G401.6 (cell line): ENCODE data around the gene PEX11B.

Source experiments
- FAIRE-seq: peaks from 2 replicates; lab custom pipeline; 2012; peaks lifted over from hg19 to GRCh38; lab: Jason Lieb, UNC

Gene PEX11B

DNA sequence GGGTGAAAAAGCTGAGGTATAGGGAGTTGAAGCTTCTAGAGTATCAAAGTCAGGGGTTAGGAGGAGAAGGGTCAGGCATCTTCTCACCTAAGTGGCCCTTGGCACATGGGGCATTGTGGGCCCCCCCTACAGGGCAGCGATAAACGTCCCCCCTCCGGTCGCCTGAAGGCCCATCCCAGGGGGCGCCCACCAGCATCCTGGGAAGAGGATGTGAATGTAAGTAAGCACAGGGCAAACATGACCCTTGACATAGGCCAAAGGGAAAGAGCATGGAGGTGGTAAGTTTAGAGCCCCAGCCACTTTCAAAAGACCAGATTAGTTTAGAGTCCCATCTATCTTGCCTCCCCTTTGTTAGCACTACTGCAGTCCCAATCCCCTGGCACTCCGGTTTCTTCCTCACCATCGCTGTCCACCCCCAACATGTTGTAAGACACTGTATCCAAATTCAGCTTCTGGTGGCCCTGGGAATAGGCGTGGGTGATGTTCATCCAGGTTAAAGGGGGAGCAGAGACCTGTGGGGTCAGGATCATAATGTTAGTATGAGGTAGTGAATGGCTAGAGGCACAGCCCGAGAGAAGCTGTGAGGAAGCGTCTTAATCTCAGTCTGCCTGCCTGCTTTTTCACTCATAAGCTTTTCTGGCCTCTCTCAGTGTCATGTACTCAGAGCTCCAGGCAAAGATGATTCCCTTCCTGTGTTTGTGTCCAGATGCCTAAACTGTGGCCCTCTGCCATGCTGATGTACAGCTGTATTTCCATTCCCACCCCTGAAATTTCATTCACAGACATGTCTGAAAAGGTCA is 11.4 kb downstream of the PEX11B start:
- no peak for FAIRE-seq

DNA sequence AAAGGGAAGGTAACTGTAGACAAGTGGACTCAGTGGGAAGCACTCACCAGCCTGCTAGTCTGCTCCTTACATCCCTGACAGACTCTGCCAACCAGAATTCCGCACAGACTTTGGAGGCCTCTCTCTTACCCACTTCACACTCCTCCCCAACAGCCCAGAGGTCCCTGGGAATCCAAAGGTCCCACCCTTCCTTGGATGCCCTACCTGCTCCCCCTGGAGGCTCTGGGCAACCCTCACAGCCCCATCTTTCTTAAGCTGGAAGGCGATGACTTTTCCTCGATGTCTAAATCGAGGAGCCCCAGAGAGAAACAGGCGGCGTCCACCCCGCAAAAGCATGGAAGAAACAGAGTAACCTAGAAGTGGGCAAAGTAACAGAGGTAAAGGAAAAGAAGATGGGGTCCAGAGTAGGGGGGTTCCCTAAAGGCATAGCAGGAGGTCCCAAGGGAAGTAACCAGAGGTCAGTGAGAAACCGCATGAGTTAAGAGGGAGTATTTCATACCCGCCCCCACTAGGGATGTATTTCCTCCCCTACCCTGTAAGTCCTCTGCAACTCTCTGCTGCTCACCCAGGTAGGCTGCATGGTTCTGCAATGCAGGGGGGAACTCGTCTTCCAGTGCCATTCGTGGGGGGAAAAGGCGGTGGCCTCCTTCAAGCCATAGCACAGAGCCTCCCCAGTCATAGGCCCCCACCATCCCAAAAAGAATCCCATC is 17.1 kb downstream of the PEX11B start:
- FAIRE-seq = no peak

DNA sequence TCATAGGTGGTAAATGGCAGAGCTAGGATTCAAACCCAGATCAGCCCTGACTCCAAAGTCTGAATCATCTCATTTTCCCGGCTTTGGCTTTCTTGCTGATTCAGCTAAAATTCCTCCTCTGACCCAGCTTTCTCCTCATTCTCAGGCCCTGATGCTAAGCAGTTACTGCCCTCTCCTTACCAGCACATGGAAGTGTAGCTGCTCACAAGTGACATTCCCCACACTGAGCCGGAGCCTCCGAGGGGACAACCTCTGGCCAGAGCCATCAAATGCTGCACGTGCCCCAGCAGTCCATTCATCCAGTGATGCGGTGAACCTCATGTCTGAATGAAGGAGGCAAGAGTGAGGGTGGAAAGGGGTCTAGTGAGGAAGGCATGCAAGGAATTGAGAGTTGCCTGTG is 19.8 kb downstream of the PEX11B start:
- FAIRE-seq = no peak

DNA sequence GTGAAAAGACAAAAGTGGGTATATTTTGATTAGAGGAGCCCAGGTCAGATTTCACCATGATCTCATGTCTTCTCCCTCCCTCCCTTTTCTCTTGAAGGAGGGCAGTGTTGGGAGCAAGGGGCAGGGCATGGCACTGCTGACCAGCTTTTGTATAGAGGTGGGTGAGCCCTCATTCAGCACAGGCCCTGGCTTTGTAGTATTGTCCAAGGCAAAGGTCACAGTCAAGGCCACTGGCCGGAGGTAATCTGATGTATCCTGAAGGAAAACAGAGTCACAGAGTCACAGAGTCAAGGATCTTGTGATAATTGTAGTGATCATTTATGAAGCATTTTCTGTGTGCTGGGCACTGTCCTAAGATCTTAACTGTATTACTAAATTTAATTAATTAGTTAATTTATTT is 20.5 kb downstream of the PEX11B start:
- no peak for FAIRE-seq

DNA sequence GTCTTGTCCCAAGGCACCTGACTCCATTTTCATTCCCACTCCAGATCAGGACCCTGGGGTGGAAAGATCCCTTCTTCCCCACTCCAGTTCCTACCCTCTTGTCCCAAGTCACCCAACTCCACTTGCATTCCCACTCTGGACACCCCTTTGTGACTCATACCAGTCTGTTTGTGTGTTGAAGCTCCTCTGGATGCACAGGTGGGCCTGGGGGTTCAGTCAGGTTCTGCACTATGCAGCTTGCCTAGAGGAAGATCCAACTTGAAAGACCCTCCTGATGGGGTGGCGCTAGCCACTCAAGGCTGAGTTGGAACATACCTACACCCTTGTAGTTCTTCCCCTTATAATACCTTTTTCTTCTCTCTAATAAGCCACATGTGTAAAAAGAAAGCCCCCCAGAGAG is 23.0 kb downstream of the PEX11B start:
- FAIRE-seq = no peak

DNA sequence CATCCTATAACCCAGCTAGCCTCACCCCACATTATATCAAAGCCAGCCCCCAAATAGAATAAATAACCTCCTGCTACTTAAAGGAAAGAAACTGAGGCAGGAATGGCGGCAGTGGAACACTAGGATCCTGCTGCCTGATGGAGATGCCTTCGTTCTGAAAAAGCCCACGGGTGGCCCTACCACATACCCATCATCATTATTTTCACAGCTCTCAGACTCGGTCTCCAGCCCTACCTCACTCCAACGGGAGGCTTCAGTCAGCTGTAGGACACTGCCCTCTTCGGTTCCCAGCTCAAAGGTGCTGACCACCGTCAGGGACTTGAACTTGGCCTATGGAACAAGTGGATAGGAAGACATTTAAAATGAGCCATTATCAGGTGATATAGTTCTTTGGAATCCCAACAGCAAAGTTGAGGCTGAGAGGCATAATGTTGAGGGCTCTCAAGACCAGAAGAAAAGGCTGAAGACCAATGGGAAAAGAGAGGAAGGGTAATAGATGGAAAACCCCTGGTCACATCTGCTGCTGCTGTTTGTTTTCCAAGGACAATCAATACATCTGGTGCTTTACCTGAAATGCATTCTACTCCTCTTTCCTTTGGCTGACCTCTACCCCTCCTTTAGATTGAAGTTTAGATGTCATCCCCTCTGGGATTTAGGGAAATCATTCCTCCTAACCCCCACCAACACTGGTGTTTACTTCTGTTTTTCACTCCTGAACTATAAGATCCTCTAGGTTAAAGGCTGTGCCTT is 25.0 kb downstream of the PEX11B start:
- no peak for FAIRE-seq

DNA sequence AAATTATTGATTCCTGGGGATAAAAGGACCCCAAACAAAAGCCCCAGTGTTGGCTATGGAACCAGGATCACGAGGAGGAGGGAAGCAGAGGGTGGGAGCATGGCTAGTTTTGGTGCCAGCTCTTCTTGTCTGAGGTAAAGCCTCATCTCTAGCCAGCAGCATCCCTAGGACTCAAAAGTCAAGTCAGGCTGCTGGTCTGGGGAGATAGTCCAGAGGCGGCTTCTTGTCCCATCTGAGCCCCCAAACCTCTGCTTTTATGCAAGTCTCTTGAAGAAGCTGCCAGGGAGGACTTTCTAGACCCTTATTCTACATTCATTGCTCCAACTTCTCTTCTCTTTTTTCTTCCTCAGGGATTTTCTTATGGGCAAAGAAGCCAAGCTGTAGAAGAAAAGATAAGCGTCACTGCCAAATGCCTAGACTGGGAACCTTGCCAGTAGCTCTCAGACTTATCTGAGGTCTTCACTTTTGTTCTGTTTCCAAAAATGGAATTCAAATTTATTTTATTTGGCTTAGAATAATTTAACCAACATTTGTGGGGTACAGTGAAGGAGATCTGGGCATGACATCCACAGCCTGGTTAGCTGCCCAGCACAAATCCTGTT is 25.9 kb downstream of the PEX11B start:
- FAIRE-seq = no peak

DNA sequence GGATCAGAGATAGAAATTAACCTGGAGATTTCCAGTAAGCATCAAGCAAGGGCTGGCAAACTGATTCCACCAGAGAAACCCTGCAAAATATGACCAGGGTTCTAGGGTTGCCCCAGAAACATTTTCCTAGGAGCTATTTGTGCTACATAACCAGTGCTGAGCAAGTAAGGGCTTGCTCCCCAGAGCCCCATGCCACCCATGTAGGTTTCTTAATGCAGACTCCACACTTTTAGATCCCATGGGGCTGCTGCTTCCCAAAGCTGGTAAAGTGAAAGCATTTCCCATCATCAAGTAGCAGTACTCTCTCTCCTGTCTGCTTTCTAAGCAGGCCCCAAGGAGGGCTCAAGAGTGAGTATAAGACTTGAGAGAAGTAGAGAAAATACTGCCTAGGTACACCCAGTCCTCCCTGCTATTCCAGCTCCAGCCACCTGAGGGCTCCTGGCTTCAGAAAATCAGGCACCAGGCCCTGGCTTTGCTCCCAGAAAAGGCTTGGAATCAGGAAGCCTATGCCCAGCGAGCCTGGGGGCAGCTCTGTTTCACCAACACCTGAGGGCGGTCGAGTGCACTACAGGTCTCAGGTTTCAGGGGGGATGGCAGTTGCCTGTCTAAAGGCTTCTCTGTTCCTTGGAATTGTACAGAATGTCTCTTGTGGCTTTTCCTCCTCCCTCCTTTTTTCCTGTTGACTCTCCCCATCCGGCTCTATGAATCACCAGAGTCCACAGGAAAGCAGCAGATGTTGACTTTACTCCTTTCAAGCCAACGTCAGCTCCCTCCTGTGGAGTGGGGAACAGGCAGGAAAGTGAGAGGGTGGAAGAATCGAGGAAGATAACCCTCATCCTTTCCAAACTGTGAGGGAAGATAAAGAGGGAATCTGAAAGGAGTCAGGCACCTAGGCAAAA is 26.7 kb downstream of the PEX11B start:
- peak; percentile 97 for FAIRE-seq

DNA sequence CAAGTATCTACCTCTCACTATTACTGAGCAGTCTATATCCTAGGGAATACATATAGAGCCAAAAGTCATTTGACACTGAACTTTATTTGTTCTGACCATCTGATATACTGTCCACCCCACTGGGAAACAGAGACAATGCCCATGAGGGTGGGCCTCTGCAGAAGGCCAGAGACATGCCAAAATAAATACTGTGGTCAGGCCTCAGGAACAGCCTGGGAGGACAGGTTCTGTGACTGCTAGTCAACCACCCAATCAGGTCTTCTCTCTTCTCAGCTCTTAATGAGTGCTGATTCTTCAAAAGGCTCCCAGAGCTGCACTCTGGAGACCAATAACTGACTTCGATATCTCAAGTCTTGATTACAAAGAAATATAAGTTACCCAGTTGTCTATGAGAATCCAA is 27.4 kb downstream of the PEX11B start:
- no peak for FAIRE-seq

DNA sequence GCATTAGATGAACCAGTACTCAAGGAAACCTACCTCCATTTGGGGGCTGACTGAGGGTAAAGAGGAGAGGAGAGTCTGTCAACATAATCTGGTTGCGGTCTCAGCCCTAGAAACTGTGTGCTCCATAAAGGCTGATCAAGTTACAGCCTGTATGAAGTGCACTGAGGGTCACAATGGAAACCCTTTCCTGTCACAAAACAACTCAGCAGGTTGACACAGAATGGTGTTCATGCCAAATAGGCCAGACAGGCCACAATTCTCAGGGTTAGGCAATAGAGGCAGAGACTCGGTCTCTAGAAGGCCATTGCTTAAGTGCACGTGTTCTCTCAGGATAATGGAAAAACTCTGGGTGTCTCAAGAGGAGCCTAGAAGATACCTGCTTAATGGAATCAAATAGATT is 28.8 kb downstream of the PEX11B start:
- FAIRE-seq = no peak

DNA sequence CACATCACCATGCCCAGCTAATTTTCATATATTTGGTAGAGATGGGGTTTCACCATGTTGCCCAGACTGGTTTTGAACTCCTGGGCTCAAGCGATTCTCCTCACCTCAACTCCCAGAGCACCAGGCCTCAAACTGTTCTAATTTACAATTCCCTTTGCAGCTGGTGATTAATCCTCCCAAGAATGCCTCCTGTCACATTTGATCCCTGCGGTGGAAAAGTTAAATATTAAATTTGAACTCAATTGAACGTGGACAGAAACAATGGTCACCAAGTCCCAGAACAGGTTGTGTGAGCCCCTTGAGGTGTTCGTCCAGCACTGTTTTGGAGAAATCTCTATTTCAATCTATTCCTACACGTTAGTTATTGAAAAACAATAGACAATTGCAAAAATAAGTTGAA is 30.9 kb downstream of the PEX11B start:
- FAIRE-seq = no peak

DNA sequence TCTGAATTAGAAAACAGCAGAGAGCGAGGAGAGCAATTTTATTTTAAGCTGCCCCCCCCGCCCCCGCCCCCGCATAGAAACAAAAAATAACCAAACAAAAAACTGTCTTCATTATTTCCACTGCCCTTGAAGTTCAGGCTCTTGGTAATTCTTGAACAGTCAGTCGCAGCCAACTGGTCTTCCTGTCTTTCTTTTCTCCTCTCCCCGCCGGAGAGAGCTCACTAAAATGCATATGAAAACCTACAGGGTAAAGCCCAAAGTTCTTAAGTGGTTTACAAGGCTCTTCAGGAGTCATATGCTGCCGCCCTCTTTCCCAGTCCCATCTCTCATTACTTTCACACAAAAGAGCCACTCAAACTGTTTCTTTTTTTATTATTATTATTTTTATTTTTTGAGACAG is 31.7 kb downstream of the PEX11B start:
- FAIRE-seq = no peak

DNA sequence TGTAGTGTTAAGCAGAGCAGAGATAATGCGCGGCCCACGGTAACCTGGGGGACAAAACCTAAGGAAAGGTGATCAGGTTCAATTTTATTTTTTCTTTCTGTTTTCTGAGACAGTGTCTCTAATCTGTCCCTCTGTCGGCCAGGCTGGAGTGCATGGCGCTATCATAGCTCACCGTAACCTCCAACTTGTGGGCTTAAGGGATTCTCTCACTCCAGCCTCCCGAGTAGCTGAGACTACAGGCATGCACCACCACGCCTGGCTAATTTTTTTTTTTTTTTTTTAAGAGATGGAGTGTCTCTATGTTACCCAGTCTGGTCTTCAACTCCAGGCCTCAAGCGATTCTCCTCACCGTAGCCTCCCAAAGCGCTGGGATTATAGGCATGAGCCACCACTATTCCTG is 32.1 kb downstream of the PEX11B start:
- no peak for FAIRE-seq

DNA sequence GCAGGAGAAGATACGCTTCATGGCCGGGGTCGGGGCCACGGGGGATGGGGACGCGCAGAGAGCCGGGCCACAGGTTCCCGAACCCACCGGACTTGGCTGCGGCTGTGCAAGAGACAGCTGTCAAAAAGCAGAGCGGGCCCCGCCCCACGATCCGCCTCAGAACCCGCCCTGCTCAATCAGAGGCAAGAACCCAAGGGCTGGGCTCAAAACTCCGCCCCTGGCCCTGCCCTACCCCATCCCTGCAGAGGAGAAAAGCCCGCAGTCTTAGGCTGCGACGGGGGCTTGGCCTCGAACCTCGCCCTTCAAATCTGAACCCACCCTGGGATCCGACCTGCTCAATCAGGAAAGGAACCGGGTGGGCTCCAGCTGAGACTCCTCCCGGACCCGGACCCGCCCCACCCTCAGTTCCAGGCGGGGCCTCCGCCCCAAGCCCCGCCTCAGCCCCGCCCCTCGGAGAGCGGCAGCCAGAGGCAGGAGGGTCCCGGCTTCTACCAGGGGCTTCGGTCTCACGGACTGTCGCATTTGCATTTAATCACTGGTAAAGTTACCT is 32.7 kb downstream of the PEX11B start, which contains the start of gene ANKRD35:
Gene ANKRD35 (minus strand): TSS at position 129 of the 550 bp plus-strand sequence. CDS start 108 bp downstream, at position 21.
- FAIRE-seq = no peak

DNA sequence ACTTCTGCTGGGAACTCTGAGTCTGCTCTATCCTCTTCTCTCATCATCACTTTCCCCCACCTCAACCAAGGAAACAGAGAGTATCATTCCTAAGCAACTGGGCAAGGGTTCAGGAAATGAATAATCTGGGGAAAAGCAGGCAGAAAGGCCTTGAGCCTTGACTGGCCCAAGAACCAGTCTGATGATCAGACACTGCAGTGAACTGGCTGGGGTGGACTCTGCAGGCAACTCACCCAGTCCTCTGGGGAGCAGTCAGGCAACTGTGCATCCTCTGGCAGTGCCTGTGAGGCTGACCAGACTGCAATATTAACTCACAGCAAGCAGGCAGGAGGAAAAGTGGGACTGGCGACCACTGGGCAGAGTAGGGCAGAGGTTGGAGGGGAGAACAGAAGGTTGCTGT is 33.8 kb downstream of the PEX11B start:
- FAIRE-seq = no peak

DNA sequence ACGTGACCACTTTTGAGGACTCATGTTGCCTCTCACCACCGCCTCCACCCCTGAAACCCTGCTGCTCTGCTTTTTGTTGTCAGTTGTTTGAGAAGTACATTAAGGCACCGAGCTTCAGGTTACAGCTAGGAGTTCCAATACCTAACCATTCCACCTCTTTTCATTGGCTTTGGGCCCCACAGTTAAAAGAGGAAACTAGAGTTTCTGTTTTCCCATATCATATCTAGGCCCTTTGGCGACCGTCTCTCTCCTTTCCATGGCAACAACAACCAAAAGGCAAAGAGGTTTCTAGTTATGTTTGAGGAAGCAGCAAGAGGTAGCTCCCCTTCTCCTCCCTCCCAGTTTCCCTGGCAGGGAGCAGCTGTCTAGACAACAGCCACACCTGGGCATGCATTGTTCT is 38.7 kb downstream of the PEX11B start:
- FAIRE-seq = no peak

DNA sequence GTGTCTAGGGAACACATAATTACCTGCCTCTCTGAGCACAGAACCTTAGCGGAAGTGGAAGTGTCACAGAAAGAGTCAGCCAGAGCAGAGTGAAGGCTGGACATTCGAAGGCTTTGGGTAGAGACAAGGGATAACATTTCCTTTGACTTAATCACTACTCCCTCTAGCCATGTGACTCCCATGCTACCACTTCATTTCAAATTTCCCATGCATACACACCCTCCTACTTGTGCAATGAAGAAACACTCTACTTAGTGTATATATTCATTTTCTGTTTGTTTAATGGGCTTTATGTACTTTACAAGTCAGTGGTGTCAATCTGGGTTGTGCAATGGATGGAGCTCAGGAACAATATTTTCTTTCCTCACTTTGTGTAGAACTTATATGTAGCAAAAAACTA is 39.8 kb downstream of the PEX11B start:
- FAIRE-seq = no peak

DNA sequence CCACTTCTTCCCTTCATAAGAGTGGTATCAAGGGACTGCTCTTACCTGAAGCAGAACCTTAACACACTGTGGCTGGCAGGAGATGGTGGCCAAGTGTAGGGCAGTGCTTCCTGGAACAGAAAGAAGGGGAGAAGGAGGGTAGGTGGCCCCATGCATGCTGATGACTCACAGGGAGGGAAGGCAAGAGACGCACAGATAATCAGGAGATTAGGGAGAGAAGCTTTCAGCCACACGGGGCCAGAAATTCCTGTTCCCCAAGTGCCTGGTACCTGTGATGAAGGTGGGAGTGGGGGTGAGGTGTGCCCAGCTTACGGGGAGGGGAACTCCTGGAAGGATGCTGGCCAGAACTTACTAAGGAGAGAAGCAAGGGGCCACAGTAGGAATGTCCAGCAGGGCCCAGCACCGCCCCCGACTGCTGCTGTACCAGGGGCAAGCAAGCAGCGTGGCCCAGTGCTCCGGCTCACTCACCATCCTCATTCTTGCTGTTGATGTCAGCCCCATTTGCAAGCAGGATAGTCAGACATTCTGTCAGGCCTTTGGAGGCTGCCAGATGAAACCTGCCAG is 40.5 kb downstream of the PEX11B start:
- no peak for FAIRE-seq

DNA sequence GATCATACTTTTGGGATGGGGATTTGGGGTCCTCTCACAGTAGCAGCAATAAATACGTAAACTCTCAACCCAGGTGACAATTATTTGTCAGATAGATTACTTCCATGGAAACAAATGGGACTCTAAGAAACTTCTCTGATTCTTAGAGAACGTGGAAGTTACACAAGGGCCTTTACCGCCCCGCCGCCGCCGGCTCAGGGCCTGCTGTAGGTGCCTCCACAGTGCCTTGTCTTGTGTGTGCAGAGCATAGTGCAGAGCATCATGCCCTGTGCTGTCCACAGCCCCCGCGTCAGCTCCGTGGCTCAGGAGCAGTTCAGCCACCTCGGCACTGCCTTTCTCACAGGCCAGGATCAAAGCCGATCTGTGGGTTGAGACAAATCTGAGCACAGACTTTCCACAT is 43.9 kb downstream of the PEX11B start:
- no peak for FAIRE-seq

DNA sequence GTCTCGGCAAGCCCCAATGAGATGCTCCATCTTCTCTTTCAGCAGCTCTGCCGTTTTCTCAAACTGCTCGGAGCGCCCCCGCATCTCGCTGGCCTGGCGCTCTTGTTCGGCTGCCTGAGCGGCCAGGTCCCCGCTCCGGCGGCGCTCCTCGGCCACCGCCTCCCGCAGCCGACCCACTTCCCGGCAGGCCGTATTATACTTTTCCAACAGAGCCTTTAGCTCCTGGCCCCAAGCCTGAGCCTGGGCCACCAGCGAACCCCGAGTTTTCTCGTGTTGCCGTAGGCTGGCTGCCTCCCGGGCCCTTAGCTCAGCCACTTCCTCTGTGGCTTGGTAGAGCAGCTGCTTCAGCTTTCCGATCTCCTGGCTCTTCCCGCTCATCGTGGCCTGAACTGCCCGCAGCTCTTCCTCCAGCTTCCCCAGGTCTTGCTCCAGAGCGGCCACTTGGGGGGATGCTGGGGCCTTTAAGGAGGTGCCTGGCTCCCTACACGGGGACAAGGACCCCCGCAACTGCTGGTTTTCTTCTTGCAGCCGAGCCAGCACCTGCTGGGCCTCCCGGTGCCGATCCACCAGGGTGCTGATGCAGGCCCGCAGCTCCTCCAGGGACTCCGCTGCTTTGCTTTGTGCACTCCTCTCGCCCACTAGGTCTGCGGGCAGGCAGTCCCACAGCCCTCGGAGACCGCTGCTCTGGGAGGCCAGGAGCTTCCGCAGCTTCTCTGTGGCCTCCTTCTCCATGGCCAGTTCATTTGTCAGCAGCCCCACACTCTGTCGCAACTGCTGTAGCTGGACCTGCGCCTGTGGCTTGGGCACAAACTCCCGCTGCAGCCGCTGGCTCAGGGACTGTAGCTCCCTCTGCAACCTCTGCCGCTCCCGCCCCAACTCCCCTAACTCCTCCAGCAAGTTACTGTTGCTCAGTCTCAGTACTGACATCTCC is 46.3 kb downstream of the PEX11B start:
- FAIRE-seq = no peak
